GM19025 (cell line): ENCODE data around the gene ADAMTS17.

ENCODE experiments used
- ATAC-seq: cut with Tn5 transposase; IDR thresholded peaks from one replicate; pipeline ENCODE4 v1.9.1; 2021; ENCODE audit warnings: mild to moderate bottlenecking, low read depth, moderate library complexity; ENCODE audit not compliant: unreplicated experiment

The ADAMTS17 gene

GRCh38 chr15:100227781-100228180 lies 114.0 kb downstream of the ADAMTS17 start:
- ATAC-seq, result no peak

- no peak for ATAC-seq
Measured at GRCh38 chr15:100226107-100226506, 115.7 kb downstream of the ADAMTS17 start.

- ATAC-seq, result no peak
Measured at GRCh38 chr15:100224206-100225185, 117.3 kb downstream of the ADAMTS17 start.

GRCh38 chr15:100222349-100222715 lies 119.4 kb downstream of the ADAMTS17 start:
- no peak for ATAC-seq

DNA sequence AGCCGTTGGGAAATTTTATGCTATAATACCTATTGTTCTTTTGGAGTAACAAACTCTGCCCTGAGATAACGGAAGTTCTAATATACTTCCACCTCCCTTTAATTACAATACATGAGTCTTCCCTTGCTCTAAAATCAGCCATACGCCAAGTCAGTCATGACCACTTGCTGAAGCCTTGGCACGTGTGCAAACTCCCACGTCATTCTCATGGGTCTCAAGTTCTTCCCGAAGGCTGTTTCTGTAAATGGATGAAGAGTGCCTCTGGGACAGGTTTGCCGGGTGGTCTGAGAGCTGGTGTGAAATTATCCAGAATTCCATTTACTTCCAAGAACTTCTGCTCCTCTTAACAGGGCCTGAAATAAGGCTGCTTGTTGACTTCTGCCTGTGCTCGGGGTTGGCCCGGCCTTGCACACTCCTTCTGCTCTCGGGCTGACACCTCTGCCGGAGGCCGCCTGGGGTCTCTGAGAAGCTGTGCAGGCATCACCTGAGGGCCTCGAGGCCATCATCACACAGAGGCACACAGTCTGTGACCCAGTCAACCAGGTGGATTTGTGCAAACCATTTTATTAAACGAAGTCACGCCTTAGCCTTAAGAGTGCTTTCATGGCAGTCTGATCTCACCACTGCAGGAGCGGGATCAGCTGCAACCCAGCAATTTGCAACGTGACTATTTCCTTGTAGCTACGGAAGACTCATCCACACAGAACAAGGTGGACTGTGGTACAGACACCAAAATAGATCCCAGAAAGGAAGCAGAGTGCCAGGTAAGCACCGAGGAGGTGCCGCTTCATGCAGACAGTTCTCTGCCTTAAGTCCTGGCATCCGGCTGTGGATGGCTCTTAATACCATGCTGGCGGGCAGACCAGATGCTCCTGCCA lies 120.1 kb downstream of the ADAMTS17 start:
- ATAC-seq, result no peak

- ATAC-seq, result no peak
Measured at GRCh38 chr15:100220058-100220768, 121.6 kb downstream of the ADAMTS17 start.

DNA sequence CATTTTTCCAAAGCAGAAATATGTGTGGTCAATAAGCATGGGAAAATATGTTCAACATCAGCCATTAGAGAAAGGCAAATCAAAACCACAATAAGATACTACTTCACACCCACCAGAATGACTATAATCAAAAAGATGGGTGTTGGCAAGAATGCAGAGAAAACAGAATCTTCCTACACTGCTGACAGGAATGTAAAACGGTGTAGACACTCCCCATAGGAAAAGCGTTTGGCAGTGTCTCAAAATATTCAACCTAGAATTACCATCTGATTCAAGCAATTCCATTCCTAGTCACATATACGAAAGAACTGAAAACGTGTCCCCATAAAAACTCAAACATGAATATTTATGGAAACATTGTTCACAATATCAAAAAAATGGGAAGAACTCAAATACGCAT lies 123.3 kb downstream of the ADAMTS17 start:
- no peak for ATAC-seq

GRCh38 chr15:100216182-100216581 lies 125.6 kb downstream of the ADAMTS17 start:
- no peak for ATAC-seq

DNA sequence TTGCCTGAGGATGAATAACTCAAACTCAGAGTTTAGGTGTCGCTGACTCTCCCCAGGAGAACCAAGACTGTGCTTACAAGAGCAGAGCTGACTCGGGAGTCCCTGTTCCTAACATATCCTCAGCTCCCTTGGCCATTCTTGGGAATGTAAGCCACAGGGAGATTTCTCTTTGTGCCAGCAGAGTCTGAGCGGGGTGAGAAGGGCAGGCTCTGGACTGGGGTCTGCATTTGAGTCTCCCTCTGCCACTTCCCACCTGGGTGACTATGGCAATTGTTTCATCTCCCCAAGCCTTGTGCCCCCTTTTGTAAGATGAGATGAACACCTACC lies 126.0 kb downstream of the ADAMTS17 start:
- ATAC-seq, result no peak

DNA sequence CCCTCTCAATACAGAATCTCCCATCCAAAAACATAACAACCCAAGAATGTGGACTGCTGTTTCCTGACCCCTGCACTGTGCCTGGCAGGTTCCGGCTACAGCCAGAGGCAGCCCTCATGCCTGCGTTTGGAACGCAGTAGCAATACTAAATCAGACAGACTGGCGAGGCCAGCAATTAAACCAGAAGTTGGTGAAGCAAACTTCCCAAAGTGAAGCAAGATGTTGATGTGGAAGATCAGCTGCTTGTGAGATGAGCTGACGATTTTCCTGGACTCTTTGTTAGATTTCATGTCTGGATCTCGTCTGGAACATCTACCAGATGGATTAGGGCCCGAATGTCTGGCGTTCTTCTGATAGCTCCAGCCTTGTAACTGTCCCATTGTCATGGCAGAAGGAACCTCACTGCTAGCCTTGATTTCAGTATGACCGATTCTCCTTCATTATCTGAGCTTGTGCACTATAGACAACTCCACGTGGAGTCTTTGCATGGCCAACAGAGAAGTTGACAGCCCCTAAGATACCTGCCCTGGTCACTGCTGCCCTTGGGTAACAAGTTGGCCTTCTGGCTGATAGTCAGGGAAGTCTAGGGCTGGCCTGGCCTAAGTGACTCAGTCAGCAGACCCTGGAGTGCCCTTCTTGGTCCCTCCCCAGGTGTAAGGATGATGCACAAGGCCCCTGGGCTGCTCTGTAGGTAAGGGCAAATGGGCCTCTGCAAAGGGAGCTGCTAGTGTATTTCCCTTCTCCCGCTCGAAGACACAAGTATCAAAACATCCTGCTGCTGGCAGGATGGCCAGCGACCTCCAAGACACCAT lies 126.5 kb downstream of the ADAMTS17 start:
- ATAC-seq, result no peak

GRCh38 chr15:100211855-100212850 lies 129.6 kb downstream of the ADAMTS17 start:
- no peak for ATAC-seq

DNA sequence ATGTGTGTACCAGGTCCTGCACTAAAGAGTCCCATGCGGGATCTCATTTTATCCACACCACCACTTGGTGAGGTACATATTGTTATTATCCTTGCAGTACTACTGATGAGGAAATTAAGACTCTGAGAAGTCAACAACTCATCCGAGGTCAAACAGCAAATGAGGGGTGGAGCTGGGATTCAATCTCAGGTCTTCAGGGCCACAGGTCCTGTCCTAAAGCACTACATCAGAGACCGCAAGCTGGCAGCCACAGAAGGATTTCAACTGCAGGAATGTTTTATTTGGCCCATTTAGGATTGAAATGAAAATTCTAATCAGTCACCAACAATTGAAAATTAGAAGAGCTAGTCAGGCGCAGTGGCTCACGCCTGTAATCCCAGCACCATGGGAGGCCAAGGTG lies 131.4 kb downstream of the ADAMTS17 start:
- no peak for ATAC-seq

DNA sequence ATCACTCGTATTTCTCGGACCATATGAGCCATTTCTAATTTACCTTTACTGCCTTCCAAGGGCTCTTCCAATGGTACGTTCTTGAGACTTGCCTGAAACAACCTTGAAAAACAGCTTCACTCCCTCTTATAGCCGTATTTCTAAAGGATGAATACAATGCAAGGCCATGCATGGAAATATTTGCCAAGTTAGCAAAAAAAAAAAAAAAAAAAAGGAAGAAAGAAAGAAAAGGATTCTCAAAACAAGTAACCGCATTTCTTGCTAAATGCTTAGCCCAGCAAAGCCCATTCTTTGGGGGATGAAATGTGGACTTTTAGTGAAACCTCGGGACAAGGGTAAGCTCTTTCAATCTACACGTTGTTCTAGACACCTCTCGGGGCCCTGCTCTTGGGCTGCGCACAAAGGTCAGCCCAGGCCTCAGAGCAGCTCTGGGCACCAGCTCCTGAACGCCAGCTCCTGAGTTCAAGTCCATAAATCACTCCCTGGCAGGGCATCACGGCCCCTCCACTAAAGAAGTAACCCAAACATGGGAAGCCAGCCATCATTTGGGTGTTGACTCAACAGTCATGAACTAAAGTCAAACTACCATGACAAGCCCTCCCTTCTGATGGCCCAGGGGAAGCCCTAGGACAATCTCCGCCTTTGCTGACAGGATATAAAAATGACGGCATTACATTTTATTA lies 132.7 kb downstream of the ADAMTS17 start:
- ATAC-seq, result no peak

- ATAC-seq, result no peak
Measured at GRCh38 chr15:100207053-100207452, 134.7 kb downstream of the ADAMTS17 start.

GRCh38 chr15:100206643-100207042 lies 135.1 kb downstream of the ADAMTS17 start:
- no peak for ATAC-seq

DNA sequence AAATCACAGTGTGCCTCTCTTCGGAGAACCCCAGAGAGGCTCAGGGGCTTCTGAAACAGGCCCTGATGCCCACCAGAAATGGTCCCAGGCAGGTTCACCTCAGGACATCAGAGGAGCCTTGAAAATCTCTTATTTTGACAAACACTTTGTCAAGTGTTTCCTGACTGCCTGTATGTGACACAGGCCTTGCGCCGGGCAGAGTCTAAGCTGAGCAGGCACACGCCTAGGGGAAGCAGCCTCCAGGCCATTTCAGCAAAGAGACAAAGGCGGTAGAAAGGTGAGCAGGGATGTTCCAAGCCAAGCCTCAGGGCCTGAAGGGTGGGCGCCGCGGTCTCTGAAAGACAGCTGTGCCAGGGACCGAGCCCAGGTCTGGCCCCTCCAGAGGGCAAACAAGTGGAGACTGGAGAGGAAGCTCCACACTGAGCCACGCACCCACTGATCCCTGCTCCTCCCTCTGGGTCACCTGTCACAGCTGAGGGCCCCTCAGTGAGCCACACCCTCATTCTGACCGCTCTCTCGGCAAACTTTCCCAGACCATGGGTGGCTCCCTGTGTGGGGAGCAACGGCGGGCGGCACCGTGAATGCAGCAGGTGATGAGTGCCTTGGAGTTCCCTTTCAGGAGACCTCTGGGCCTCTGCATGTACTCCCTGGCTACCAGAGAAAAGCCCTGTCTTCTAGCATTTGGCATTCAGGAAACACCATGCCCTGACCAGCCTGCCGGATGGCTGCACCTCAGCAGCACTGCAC lies 136.1 kb downstream of the ADAMTS17 start:
- ATAC-seq, result no peak

GRCh38 chr15:100204771-100205170 lies 137.0 kb downstream of the ADAMTS17 start:
- ATAC-seq, result no peak

DNA sequence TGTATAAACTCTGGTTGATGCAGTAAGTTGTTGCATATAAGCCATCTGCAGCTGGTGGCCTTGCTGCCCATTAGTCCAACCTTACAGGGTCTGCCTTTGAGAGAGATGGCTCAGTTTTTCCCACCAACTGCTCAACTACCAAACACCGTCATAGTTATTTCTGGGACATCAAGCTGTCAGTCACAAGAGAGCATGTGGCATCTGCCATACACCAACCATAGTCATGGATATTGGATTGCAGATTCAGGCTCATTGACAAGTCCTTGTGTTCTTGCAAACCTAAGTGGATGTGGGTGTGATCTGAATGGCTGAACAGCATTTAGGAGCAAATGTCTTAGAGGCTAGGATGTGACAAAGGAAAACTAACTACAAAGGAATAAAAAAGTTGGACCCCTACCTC lies 137.6 kb downstream of the ADAMTS17 start:
- no peak for ATAC-seq
